Peyer's patch (tissue), 4 donors: ENCODE data around the gene POFUT2. TPM values are rescaled to one million over a fixed set of nuclear protein-coding genes. Genes with fewer than 3 reads are reported as not detected.

Source experiments
- DNase-seq, 3 donors: peaks; one replicate each; pipeline ENCODE4 v3.0.0-alpha.2; 2017 to 2019
- H3K27ac ChIP-seq, 4 donors: fragments of 200-600 bp; sonication (generic); one replicate each; pipeline ENCODE4 v1.5.1; 2016 to 2019
- H3K27me3 ChIP-seq, 2 donors: fragments of 200-600 bp; sonication (generic); one replicate each; pipeline ENCODE4 v1.5.1; 2019
- H3K36me3 ChIP-seq, 3 donors: fragments of 200-600 bp; sonication (generic); one replicate each; pipeline ENCODE4 v1.5.1; 2016 to 2019
- H3K4me1 ChIP-seq, 4 donors: fragments of 200-600 bp; sonication (generic); one replicate each; pipeline ENCODE4 v1.5.1; 2016 to 2019
- H3K4me3 ChIP-seq, 4 donors: fragments of 200-600 bp; sonication (generic); 1 replicate in 3 of 4; 2 replicates in 1 of 4; pipeline ENCODE4 v1.5.1; 2016 to 2019; ENCODE audit warnings: mild to moderate bottlenecking in 1 of 4
- H3K9me3 ChIP-seq, 4 donors: fragments of 200-600 bp; sonication (generic); one replicate each; pipeline ENCODE4 v1.5.1; 2016 to 2019; ENCODE audit warnings: mild to moderate bottlenecking in 1 of 4
- CTCF ChIP-seq, 6 experiments: fragments of 450-650 bp in 4 of 6; fragments of 200-600 bp in 2 of 6; sonication (generic) in 1 of 6; IDR thresholded peaks; one replicate each; pipeline ENCODE4 v1.5.1; 2017 to 2019; ENCODE audit warnings: antibody characterized with exemption in 6 of 6, mild to moderate bottlenecking in 3 of 6, moderate library complexity in 1 of 6
- POLR2A ChIP-seq, 2 donors: fragments of 450-650 bp; IDR thresholded peaks; one replicate each; pipeline ENCODE4 v1.5.1; 2017; ENCODE audit warnings: antibody characterized with exemption in 2 of 2, mild to moderate bottlenecking in 2 of 2, moderate library complexity in 2 of 2
- total RNA-seq, 4 donors: library from RNA; depleted of rRNA; stranded (reverse); fragments of >200 nt; gene quantifications; one replicate each; pipeline ENCODE4 v1.1.0, GENCODE V29; 2016

POFUT2 gene
- total RNA-seq, 4 donors from 2014 or later: 25.6 to 76.4 (median 47.6) TPM

DNA sequence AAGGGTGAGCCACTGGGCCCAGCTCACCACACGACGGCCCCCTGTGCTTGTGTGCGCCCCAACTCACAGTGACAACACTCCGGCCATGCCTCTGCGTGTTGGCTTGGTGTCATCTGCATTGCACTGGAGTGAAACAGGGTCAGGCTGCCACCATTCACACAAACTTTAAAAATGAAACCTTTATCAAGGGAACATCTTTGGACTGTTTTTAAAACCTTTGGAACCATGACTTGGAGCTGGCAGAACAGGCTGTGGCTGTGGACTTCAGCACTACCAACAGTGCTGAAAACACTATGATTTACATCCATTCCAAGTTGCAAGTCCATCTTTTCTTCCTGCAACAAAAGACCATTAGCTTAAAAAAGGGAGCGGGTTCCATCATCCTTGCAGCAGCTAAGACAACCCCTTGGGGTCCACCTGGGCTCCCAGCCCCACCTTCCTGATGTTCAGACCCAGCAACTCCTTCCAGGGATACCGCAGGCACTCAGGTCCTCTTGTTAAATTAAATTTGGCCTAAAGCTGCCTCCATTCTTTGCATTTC lies 25.6 kb downstream of the POFUT2 start:
- Histone ChIP-seq H3K4me1 (no peaks in the 10 kb centered on the region), H3K27ac (peak overlapping the region in 2 of 4 donors; percentile 17 to 80), H3K9me3 (no peaks in the 10 kb centered on the region), H3K27me3 (no peaks in the 10 kb centered on the region), H3K36me3 (peaks cover 0 to 39% (median 0%) of the 10 kb centered on the region in 3 donors), H3K4me3 (peak overlapping the region in 1 of 4 donors; percentile 36)
- TF ChIP-seq CTCF (IDR thresholded peaks at IDR 0.05) (no peak), POLR2A (IDR thresholded peaks at IDR 0.05) (no peak)
- peak in 2 of 3 donors; percentile 8 to 44 for DNase-seq

DNA sequence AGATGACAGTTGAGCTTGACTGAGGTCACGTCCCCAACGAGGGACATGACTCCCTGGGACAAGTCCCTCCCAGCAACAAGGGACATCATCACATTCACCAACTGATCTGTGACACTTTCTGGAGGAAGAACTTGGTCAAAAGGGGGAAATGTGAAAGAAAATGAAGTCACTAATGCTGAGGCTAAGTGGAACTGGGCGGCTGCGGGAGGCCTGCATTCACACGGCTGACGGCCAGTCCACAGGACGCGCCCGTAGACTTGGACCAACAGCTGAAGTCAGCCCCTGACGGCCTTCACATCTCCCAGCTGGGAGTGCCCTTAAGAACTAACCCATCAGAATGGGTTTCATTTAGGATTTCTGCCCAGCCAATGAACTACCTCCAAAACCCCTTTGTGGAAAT lies 26.6 kb downstream of the POFUT2 start:
- no peak overlapping the region for H3K4me3 ChIP-seq
- H3K27me3 ChIP-seq: no peaks in the 10 kb centered on the region
- H3K9me3 ChIP-seq: no peaks in the 10 kb centered on the region
- DNase-seq: peak in 1 of 3 donors; percentile 19
- H3K27ac ChIP-seq: no peak overlapping the region
- no peaks in the 10 kb centered on the region for H3K4me1 ChIP-seq
- TF ChIP-seq POLR2A (IDR thresholded peaks at IDR 0.05) (no peak), CTCF (IDR thresholded peaks at IDR 0.05) (no peak)
- H3K36me3 ChIP-seq: peaks cover 0 to 28% (median 0%) of the 10 kb centered on the region in 3 donors

- no peak overlapping the region for H3K27ac ChIP-seq
- no peaks in the 10 kb centered on the region for H3K27me3 ChIP-seq
- no peak for TF ChIP-seq POLR2A (IDR thresholded peaks at IDR 0.05)
- H3K4me1 ChIP-seq: no peaks in the 10 kb centered on the region
- H3K4me3 ChIP-seq: no peak overlapping the region
- peaks cover 0 to 20% (median 0%) of the 10 kb centered on the region in 3 donors for H3K36me3 ChIP-seq
- peak in 1 of 3 donors; percentile 4 for DNase-seq
- no peaks in the 10 kb centered on the region for H3K9me3 ChIP-seq
Measured at GRCh38 chr21:45260191-45260825, 27.4 kb downstream of the POFUT2 start.

DNA sequence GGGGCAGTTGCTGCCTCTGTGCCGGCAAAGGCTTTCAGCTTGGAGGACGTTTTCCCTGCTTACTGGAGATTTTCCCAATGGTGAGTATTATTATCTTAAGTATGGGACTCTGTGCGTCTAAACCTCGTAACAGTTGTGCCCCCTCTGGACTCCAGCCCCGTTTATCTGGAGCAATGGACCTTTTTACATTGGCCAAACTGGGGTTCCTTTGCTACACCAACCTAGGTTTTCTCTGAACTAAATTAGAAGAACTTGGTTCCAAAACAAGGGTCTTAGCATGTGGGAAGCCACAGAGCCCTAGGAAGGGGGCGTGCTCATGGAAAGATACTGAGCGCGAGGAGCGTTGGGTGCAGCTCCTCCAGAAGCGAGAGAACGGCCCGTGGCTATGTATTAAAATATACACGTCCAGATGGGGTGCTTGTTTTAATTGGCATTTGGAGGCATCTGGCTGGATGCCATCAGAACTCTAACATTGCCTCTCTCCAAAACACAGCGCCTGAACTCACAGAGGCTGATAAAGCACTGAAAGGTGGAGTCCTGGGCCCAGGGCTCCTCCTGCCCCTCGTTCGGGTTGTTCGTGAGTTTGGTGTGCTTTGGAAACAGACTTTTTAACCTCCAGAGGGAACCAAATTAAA lies 28.4 kb downstream of the POFUT2 start:
- H3K4me3 ChIP-seq: no peak overlapping the region
- TF ChIP-seq CTCF (IDR thresholded peaks at IDR 0.05) (no peak), POLR2A (IDR thresholded peaks at IDR 0.05) (no peak)
- H3K9me3 ChIP-seq: no peaks in the 10 kb centered on the region
- H3K27ac ChIP-seq: no peak overlapping the region
- DNase-seq: peak in 1 of 3 donors; percentile 14
- peaks cover 0 to 11% (median 0%) of the 10 kb centered on the region in 3 donors for H3K36me3 ChIP-seq
- H3K27me3 ChIP-seq: no peaks in the 10 kb centered on the region
- no peaks in the 10 kb centered on the region for H3K4me1 ChIP-seq

DNA sequence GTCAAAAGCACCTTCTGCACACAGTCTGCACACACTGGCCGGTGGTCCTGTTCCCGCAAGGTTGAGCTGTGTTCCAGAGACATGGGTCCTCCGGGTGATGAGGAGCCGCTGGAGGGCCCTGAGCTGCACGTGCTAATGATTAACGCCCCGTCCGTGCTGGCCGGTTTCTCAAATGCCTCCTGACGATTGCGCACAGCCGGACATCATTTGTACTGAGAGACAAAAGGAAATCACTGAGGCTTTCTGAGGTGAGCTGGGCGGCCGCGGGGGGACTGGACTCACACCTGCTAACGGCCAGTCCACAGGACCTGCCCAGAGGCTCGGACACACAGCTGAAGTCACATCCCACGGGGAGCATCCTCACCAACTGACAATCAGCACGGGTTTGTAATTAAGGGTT lies 29.2 kb downstream of the POFUT2 start:
- Histone ChIP-seq H3K27ac (no peak overlapping the region), H3K9me3 (no peaks in the 10 kb centered on the region), H3K36me3 (peaks cover 0 to 3% (median 0%) of the 10 kb centered on the region in 3 donors), H3K4me3 (no peak overlapping the region), H3K27me3 (no peaks in the 10 kb centered on the region), H3K4me1 (no peaks in the 10 kb centered on the region)
- DNase-seq: peak in 1 of 3 donors; percentile 7
- TF ChIP-seq CTCF (IDR thresholded peaks at IDR 0.05): no peak
- no peak for TF ChIP-seq POLR2A (IDR thresholded peaks at IDR 0.05)
